Measurements from ENCODE around the gene ZNF787. TPM values are rescaled to one million over a fixed set of nuclear protein-coding genes. Genes with fewer than 3 reads are reported as not detected.

ZNF787 gene
- total RNA-seq, 1 experiment from 2014 or later: 54.6 TPM

DNA sequence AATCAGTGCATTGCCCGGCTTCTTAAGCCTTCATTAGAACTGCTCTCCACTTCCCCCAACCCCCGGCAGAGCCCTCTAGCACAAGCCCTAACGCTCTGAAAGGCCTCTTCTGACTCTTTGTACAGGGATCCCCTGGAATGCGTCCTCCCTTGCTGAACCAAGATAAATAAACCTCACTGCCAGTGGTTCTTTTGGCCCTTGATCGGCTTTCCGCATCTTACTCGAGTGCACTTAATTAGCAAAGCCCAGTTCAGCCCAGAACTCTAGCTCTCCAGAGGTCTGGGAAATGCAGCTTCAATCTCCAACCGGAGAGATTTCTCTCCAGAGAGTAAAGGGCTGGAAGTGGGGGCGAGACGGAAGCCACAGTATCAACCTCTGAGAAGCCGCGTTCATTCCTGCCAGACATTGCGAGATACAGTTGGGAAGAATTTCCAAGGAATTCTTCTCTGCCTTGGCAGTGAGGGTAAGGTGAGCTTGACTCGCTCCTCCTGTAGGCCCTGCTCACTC is 11.3 kb upstream of the ZNF787 start:
- H4K5ac ChIP-seq (ENCODE audit: insufficient read length, low read depth, low read length): no peak overlapping the region
- no peaks in the 10 kb centered on the region for H3K27me3 ChIP-seq (ENCODE audit: insufficient read depth, low read length)
- no CpG with 5 or more reads among the region's 14 CpGs for WGBS (ENCODE audit: extremely low coverage, insufficient read length, low lambda C conversion rate)
- H2AK5ac ChIP-seq (ENCODE audit: insufficient read length, low read length): no peak overlapping the region
- H3K4me2 ChIP-seq (ENCODE audit: insufficient read depth, insufficient read length, low read length): no peak overlapping the region
- no peak for DNase-seq
- no peak overlapping the region for H3T11ph ChIP-seq (ENCODE audit: low read length)
- no peaks in the 10 kb centered on the region for H3K9me3 ChIP-seq (ENCODE audit: control insufficient read depth, low read depth, low read length)
- no peak overlapping the region for H2BK12ac ChIP-seq (ENCODE audit: insufficient read length, low read depth, low read length)
- peaks cover 4% of the 10 kb centered on the region; the same call in 1 of the 2 replicates for H3K4me1 ChIP-seq (ENCODE audit: insufficient read depth, low read length)
- Mint-ChIP-seq H3K27ac (peak overlapping the region; percentile 7 to 88 (median 45); a peak in 4 of 7 replicates), H3K9me3 (peaks cover 0 to under 1% of the 10 kb centered on the region in 2 experiments; a peak in 2 of 5 replicates), H3K4me3 (no peak overlapping the region), H3K36me3 (ENCODE audit: insufficient read depth in 1 of 3, low read depth in 3 of 3) (no peaks in the 10 kb centered on the region), H3K4me1 (peaks cover 28 to 31% of the 10 kb centered on the region in 2 experiments), H3K27me3 (ENCODE audit: low read depth) (peaks cover 2% of the 10 kb centered on the region; the same call in 1 of the 2 replicates)
- H3K4ac ChIP-seq (ENCODE audit: low read depth, low read length): no peak overlapping the region; the same call in 1 of the 2 replicates
- H3K27ac ChIP-seq (ENCODE audit: insufficient read length, low read depth, low read length): no peak overlapping the region
- H3K79me1 ChIP-seq (ENCODE audit: insufficient read depth, low read depth, low read length, poor library complexity, severe bottlenecking): no peaks in the 10 kb centered on the region
- no peak overlapping the region for H2AFZ ChIP-seq (ENCODE audit: low read length)
- H2BK5ac ChIP-seq (ENCODE audit: insufficient read length, low read length): no peak overlapping the region
- no peak overlapping the region for H2BK120ac ChIP-seq (ENCODE audit: low read depth, low read length, poor library complexity, severe bottlenecking)
- H3K79me2 ChIP-seq (ENCODE audit: insufficient read depth, low read length): no peaks in the 10 kb centered on the region
- no peak overlapping the region for H3K23ac ChIP-seq (ENCODE audit: insufficient read length, low read depth, low read length)
- H3K18ac ChIP-seq (ENCODE audit: insufficient read length, low read depth, low read length): no peak overlapping the region
- no peak overlapping the region for H2BK15ac ChIP-seq (ENCODE audit: low read depth, low read length)
- no peak overlapping the region for H3K9ac ChIP-seq (ENCODE audit: extremely low read depth, insufficient read length, low read length)
- H4K91ac ChIP-seq (ENCODE audit: insufficient read length, low read depth, low read length): no peak overlapping the region
- H3K23me2 ChIP-seq (ENCODE audit: insufficient read length, low read depth, low read length, poor library complexity, severe bottlenecking): no peaks in the 10 kb centered on the region
- no peak overlapping the region for H2BK20ac ChIP-seq (ENCODE audit: low read depth, low read length, poor library complexity, severe bottlenecking)
- TF ChIP-seq, protein P1, sequence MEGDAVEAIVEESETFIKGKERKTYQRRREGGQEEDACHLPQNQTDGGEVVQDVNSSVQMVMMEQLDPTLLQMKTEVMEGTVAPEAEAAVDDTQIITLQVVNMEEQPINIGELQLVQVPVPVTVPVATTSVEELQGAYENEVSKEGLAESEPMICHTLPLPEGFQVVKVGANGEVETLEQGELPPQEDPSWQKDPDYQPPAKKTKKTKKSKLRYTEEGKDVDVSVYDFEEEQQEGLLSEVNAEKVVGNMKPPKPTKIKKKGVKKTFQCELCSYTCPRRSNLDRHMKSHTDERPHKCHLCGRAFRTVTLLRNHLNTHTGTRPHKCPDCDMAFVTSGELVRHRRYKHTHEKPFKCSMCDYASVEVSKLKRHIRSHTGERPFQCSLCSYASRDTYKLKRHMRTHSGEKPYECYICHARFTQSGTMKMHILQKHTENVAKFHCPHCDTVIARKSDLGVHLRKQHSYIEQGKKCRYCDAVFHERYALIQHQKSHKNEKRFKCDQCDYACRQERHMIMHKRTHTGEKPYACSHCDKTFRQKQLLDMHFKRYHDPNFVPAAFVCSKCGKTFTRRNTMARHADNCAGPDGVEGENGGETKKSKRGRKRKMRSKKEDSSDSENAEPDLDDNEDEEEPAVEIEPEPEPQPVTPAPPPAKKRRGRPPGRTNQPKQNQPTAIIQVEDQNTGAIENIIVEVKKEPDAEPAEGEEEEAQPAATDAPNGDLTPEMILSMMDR (conservative IDR thresholded peaks at IDR 0.05): no peak
- H4K20me1 ChIP-seq (ENCODE audit: control insufficient read depth, insufficient read depth, insufficient read length): no peaks in the 10 kb centered on the region
- peak overlapping the region; percentile 20; the same call in 1 of the 2 replicates for H3K14ac ChIP-seq (ENCODE audit: insufficient read depth, low read length)
- H3K56ac ChIP-seq (ENCODE audit: insufficient read length, low read depth, low read length): no peak overlapping the region
- no peak overlapping the region for H4K8ac ChIP-seq (replicated peaks; ENCODE audit: insufficient read length, low read depth, low read length)
